ENCODE data around the gene FCN2. TPM values are rescaled to one million over a fixed set of nuclear protein-coding genes. Genes with fewer than 3 reads are reported as not detected.

Gene FCN2
- total and polyA plus RNA-seq, 7 donors, result 0.07 TPM; not detected in 6

DNA sequence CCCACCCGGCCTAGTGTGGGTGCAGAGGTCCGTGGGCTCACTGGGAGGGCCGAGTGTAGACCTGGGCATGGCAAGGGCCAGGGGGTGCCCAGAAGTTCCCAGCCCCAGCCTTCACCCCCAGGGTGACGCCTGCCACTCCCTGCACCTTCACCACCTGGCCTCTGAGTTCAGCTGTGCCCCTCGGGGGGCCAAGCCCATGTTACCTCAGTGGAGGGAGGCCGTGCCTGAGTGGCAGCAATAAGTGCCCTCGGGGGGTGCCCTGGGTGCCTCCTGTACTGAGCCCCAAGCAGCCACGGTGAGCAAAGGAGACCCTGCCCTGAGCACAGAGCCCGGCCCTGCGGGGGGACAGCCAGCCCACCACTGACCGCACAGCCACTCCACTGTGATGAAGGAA is 10.3 kb upstream of the FCN2 start:
- 82 to 86% (median 84%) methylated on average over 10 to 11 of the region's 11 CpGs for WGBS, 3 donors
- Histone ChIP-seq H3K4me3 (no peak overlapping the region), H3K36me3 (ENCODE audit: insufficient read depth in 1 of 2, low read depth in 1 of 2) (no peaks in the 10 kb centered on the region), H3K27ac (no peak overlapping the region), H3K9me3 (no peaks in the 10 kb centered on the region), H3K27me3 (ENCODE audit: insufficient read depth in 3 of 3, low read length in 2 of 3) (peaks cover 0 to 22% (median 0%) of the 10 kb centered on the region in 3 donors), H3K4me1 (no peaks in the 10 kb centered on the region)
- intact Hi-C loops (cut with DNase I), result no loop called here
- ATAC-seq (no peak), DNase-seq (no peak)
- TF ChIP-seq, protein P1, sequence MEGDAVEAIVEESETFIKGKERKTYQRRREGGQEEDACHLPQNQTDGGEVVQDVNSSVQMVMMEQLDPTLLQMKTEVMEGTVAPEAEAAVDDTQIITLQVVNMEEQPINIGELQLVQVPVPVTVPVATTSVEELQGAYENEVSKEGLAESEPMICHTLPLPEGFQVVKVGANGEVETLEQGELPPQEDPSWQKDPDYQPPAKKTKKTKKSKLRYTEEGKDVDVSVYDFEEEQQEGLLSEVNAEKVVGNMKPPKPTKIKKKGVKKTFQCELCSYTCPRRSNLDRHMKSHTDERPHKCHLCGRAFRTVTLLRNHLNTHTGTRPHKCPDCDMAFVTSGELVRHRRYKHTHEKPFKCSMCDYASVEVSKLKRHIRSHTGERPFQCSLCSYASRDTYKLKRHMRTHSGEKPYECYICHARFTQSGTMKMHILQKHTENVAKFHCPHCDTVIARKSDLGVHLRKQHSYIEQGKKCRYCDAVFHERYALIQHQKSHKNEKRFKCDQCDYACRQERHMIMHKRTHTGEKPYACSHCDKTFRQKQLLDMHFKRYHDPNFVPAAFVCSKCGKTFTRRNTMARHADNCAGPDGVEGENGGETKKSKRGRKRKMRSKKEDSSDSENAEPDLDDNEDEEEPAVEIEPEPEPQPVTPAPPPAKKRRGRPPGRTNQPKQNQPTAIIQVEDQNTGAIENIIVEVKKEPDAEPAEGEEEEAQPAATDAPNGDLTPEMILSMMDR (IDR thresholded peaks at IDR 0.05), result no peak

DNA sequence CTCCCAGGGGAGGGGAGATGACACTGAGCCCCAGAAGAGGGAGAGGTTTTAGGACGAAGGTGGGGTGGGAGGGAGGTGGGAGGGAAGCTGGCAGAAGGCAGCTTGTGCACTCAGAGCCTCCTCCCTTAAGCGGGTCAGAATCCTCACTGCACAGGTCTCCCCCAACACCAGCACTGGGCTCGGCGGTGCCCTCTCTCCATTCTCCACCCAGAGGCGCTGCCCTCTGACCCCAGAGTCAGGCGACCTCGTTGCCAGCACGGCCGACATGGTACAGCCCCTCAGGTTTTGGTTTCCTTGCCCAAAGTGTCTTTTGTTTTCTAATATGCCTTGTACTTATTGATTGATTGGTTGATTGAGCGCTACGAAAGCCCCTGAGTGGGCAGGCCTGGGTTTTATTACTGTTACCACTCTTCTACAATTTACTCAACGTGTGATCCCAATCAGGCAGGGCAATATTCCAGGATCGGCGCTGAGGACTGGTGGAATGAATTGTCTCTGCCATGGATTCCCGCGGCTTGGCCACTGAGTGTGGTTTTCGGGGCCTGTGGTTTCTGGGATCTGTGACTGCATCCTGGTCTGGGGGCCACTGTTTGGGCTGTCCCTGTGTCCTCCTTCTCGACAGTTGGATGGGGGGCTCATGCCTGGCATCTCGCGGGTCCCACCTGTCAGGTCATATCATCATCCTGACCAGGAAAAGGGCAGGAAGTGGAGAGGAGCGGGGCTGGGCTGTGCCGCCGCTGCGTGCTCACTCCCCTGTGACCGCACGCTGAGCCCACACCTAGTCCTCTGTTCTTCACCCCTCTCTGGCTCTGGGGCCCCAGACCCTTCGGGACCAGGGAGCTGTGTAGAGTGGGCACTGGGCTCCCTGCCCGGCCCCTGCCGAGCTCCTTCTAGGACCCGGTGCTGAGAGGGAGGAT is 9.6 kb upstream of the FCN2 start:
- intact Hi-C loops (cut with DNase I), result no loop called here
- H3K27ac ChIP-seq, result no peak overlapping the region
- WGBS, 3 donors, result 55 to 66% (median 60%) methylated on average over 30 of the region's 30 CpGs

DNA sequence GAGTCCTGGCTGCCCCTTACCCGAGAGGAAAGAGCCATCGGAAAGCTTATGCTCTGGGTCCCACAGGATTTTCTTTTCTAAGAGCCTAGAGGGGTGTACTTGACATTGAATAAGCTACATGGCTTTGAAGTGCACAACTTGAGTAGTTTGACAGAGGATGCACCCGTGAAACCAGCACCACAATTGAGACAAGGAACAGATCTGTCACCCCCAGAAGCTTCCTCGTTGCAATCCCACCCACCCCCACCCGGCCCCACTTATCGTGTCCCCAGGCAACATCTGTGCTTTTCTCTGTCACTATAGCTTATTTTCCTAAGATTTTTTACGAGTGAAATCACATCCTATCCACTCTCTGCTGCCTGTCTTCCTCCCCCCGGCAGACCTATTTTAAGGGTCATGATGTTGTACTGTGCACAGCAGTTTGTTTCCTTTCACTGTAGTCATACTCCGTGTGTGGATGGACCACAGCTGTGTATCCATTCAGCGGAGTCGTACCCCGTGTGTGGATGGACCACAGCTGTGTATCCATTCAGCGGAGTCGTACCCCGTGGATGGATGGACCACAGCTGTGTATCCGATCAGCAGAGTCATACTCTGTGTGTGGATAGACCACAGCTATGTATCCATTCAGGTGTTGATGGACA is 8.8 kb upstream of the FCN2 start:
- Histone ChIP-seq H3K4me1 (no peaks in the 10 kb centered on the region), H3K36me3 (ENCODE audit: insufficient read depth in 1 of 2, low read depth in 1 of 2) (no peaks in the 10 kb centered on the region), H3K9me3 (no peaks in the 10 kb centered on the region), H3K4me3 (no peak overlapping the region), H3K27me3 (ENCODE audit: insufficient read depth in 3 of 3, low read length in 2 of 3) (peaks cover 0 to 21% (median 2%) of the 10 kb centered on the region in 3 donors), H3K27ac (no peak overlapping the region)
- intact Hi-C loops (cut with DNase I), result no loop called here
- ATAC-seq, result no peak
- TF ChIP-seq, protein P1 (IDR thresholded peaks at IDR 0.05), result no peak
- 16 to 23% (median 17%) methylated on average over 16 of the region's 16 CpGs for WGBS, 3 donors
- DNase-seq, result no peak

More for the DNA sequence above, 9.6 kb upstream of the FCN2 start:
- TF ChIP-seq, protein P1 (IDR thresholded peaks at IDR 0.05), result no peak
- H3K9me3 ChIP-seq, result no peaks in the 10 kb centered on the region
- ATAC-seq (no peak), DNase-seq (no peak)
- H3K27me3 ChIP-seq (ENCODE audit: insufficient read depth in 3 of 3, low read length in 2 of 3), result peaks cover 0 to 21% (median 2%) of the 10 kb centered on the region in 3 donors
- H3K36me3 ChIP-seq (ENCODE audit: insufficient read depth in 1 of 2, low read depth in 1 of 2), result no peaks in the 10 kb centered on the region
- H3K4me3 ChIP-seq, result no peak overlapping the region
- H3K4me1 ChIP-seq, result no peaks in the 10 kb centered on the region

DNA sequence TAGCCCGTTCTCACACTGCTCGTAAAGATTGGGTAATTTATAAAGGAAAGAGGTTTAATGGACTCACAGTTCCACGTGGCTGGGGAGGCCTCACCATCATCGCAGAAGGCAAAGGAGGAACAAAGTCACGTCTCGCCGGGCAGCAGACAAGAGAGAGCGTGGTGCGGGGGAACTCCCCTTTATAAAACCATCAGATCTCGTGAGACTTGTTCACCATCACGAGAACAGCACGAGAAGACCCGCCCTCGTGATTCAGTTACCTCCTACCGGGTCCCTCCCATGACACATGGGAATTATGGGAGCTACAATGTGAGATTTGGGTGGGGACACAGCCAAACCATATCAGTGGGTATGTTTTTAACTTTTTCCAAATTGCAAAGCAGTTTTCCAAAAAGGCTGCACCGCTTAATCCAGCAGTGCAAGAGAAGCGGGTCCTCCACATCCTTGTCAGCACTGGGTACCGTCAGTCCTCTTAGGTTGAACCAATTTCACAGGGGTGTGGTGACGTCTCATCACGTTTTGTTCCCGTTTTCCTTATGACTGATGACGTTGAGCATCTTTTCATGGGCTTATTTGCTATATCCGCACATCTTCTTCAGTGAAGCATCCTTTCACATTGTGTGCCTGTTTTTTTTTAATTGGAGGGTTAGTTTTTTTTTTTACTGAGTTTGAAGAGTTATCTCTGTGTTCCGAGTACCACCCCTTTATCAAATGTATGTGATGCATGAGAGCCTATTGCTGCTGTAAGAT is 8.0 kb upstream of the FCN2 start:
- intact Hi-C loops (cut with DNase I), result no loop called here
- no peak overlapping the region for H3K27ac ChIP-seq
- no peak overlapping the region for H3K4me3 ChIP-seq
- peaks cover 0 to 21% (median 2%) of the 10 kb centered on the region in 3 donors for H3K27me3 ChIP-seq (ENCODE audit: insufficient read depth in 3 of 3, low read length in 2 of 3)
- DNase-seq (no peak), ATAC-seq (no peak)
- no peaks in the 10 kb centered on the region for H3K36me3 ChIP-seq (ENCODE audit: insufficient read depth in 1 of 2, low read depth in 1 of 2)
- no peaks in the 10 kb centered on the region for H3K4me1 ChIP-seq
- TF ChIP-seq, protein P1 (IDR thresholded peaks at IDR 0.05), result no peak
- H3K9me3 ChIP-seq, result no peaks in the 10 kb centered on the region
- WGBS, 3 donors, result 77 to 83% (median 81%) methylated on average over 24 of the region's 24 CpGs
